ENCODE measurements around the gene ATF1.

- TF ChIP-seq, protein P1, sequence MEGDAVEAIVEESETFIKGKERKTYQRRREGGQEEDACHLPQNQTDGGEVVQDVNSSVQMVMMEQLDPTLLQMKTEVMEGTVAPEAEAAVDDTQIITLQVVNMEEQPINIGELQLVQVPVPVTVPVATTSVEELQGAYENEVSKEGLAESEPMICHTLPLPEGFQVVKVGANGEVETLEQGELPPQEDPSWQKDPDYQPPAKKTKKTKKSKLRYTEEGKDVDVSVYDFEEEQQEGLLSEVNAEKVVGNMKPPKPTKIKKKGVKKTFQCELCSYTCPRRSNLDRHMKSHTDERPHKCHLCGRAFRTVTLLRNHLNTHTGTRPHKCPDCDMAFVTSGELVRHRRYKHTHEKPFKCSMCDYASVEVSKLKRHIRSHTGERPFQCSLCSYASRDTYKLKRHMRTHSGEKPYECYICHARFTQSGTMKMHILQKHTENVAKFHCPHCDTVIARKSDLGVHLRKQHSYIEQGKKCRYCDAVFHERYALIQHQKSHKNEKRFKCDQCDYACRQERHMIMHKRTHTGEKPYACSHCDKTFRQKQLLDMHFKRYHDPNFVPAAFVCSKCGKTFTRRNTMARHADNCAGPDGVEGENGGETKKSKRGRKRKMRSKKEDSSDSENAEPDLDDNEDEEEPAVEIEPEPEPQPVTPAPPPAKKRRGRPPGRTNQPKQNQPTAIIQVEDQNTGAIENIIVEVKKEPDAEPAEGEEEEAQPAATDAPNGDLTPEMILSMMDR (IDR thresholded peaks at IDR 0.05; ENCODE audit: low read depth, low read length, poor library complexity, severe bottlenecking): no peak
- no peak for TF ChIP-seq EZH2phosphoT487 (IDR thresholded peaks at IDR 0.05; ENCODE audit: borderline replicate concordance, low read length)
Observed at GRCh38 chr12:50776749-50777728, 13.1 kb downstream of the ATF1 start.

Measured in DOHH2 (cell line).